H1 (cell line): ENCODE results near the gene ACTN4. TPM values are rescaled to one million over a fixed set of nuclear protein-coding genes. Genes with fewer than 3 reads are reported as not detected.

Experiments used
- CTCF ChIA-PET: fragments of 300-600 bp; sonication (Branson Sonifier 250); formaldehyde crosslinking; loops from one replicate; lab custom pipeline; 2021; ENCODE audit not compliant: partially characterized antibody; lab: Charles Lee
- POLR2A ChIA-PET: fragments of 300-600 bp; sonication (Branson Sonifier 250); formaldehyde crosslinking; loops from one replicate; lab custom pipeline; 2021; ENCODE audit warnings: inconsistent platforms; ENCODE audit not compliant: partially characterized antibody; lab: Charles Lee
- DNase-seq, 2 experiments: peaks; one replicate each; pipeline versions ENCODE4 v3.0.0 to v3.0.0-alpha.2; 2010 to 2022; ENCODE audit warnings: low spot score in 2 of 2, low read depth in 1 of 2, mixed read lengths in 1 of 2
- FAIRE-seq: peaks from 2 replicates; lab custom pipeline; 2011; peaks lifted over from hg19 to GRCh38; lab: Jason Lieb, UNC
- H2AFZ ChIP-seq: 2 replicates; pipeline ENCODE4 v1.8.1; 2012; ENCODE audit warnings: low read length, inconsistent platforms
- H2AK5ac ChIP-seq: 2 replicates; pipeline ENCODE4 v1.6.1; 2013; ENCODE audit warnings: low read depth, low read length
- H2BK120ac ChIP-seq: replicated peaks from 2 replicates; pipeline ENCODE3; 2013; ENCODE audit warnings: low read depth, low read length, inconsistent platforms
- H2BK12ac ChIP-seq: 2 replicates; pipeline ENCODE4 v1.6.1; 2013; ENCODE audit warnings: low read depth, low read length
- H2BK15ac ChIP-seq: 2 replicates; pipeline ENCODE4 v1.6.1; 2013; ENCODE audit warnings: low read length
- H2BK20ac ChIP-seq: 2 replicates; pipeline ENCODE4 v1.6.1; 2013; ENCODE audit warnings: low read length
- H2BK5ac ChIP-seq: 2 replicates; pipeline ENCODE4 v1.6.1; 2013; ENCODE audit warnings: low read depth, low read length
- H3K14ac ChIP-seq: 2 replicates; pipeline ENCODE4 v1.6.1; 2013; ENCODE audit warnings: inconsistent platforms; ENCODE audit not compliant: insufficient read length
- H3K18ac ChIP-seq: 2 replicates; pipeline ENCODE4 v1.6.1; 2013; ENCODE audit warnings: low read length; ENCODE audit errors: extremely low read depth
- H3K23ac ChIP-seq: 2 replicates; pipeline ENCODE4 v1.6.1; 2013; ENCODE audit warnings: inconsistent platforms; ENCODE audit not compliant: insufficient read length
- H3K23me2 ChIP-seq: 2 replicates; pipeline ENCODE4 v1.6.1; 2013; ENCODE audit warnings: low read depth, low read length
- H3K27ac ChIP-seq: 2 replicates; pipeline ENCODE4 v1.6.1; 2011; ENCODE audit warnings: low read depth, low read length, inconsistent platforms
- H3K27me3 ChIP-seq, 4 experiments: replicated peaks in 1 of 4; 1 replicate in 1 of 4; 2 replicates in 3 of 4; pipeline versions ENCODE4 v1.6.1 to v1.8.1; 2011 to 2013; ENCODE audit warnings: low read length in 3 of 4, mild to moderate bottlenecking in 3 of 4, inconsistent platforms in 2 of 4, mixed read lengths in 2 of 4, moderate library complexity in 1 of 4; ENCODE audit not compliant: control insufficient read depth in 3 of 4, insufficient read depth in 3 of 4; ENCODE audit errors: extremely low read depth in 1 of 4
- H3K36me3 ChIP-seq, 4 experiments: 2 replicates each; pipeline versions ENCODE4 v1.6.1 to v1.8.1; 2011 to 2013; ENCODE audit warnings: mild to moderate bottlenecking in 4 of 4, low read length in 3 of 4, moderate library complexity in 2 of 4, control low read depth in 1 of 4, inconsistent platforms in 1 of 4; ENCODE audit not compliant: insufficient read depth in 4 of 4, control insufficient read depth in 2 of 4
- H3K4ac ChIP-seq: replicated peaks from 2 replicates; pipeline ENCODE3; 2013; ENCODE audit warnings: low read length, low read depth, mixed read lengths, inconsistent platforms; ENCODE audit not compliant: insufficient read length
- H3K4me1 ChIP-seq, 4 experiments: replicated peaks in 1 of 4; 1 replicate in 1 of 4; 2 replicates in 3 of 4; pipeline versions ENCODE4 v1.6.1 to v1.8.1; 2011 to 2013; ENCODE audit warnings: low read length in 3 of 4, inconsistent platforms in 2 of 4, mixed read lengths in 1 of 4; ENCODE audit not compliant: insufficient read depth in 4 of 4, control insufficient read depth in 3 of 4
- H3K4me2 ChIP-seq, 2 experiments: 2 replicates each; pipeline versions ENCODE4 v1.6.1 to v1.8.1; 2011 to 2013; ENCODE audit warnings: low read depth in 2 of 2, low read length in 2 of 2, control low read depth in 1 of 2, inconsistent platforms in 1 of 2, mild to moderate bottlenecking in 1 of 2; ENCODE audit not compliant: insufficient read depth in 1 of 2
- H3K4me3 ChIP-seq, 4 experiments: fragments of 200-600, 300-600 bp in 1 of 4; sonication (generic), shearing (Covaris generic), sonication (Bioruptor Twin) in 1 of 4; 2 replicates each; pipeline versions ENCODE4 v1.5.1 to v1.8.1; 2011 to 2016; ENCODE audit warnings: low read length in 4 of 4, low read depth in 3 of 4, control low read depth in 2 of 4, inconsistent platforms in 2 of 4, mild to moderate bottlenecking in 2 of 4, mixed read lengths in 1 of 4, moderate library complexity in 1 of 4; ENCODE audit not compliant: insufficient read depth in 2 of 4; ENCODE audit errors: extremely low read depth in 1 of 4
- H3K56ac ChIP-seq: replicated peaks from 2 replicates; pipeline ENCODE3; 2013; ENCODE audit warnings: low read depth, mild to moderate bottlenecking, mixed read lengths, low read length, inconsistent platforms; ENCODE audit not compliant: insufficient read length
- H3K79me1 ChIP-seq: 2 replicates; pipeline ENCODE4 v1.6.1; 2013; ENCODE audit warnings: low read depth, low read length, control low read depth
- H3K79me2 ChIP-seq, 2 experiments: 2 replicates each; pipeline versions ENCODE4 v1.6.1 to v1.8.1; 2012 to 2013; ENCODE audit warnings: low read length in 2 of 2, mild to moderate bottlenecking in 2 of 2, inconsistent platforms in 1 of 2; ENCODE audit not compliant: insufficient read depth in 2 of 2, control insufficient read depth in 1 of 2
- H3K9ac ChIP-seq, 4 experiments: replicated peaks in 1 of 4; 1 replicate in 1 of 4; 2 replicates in 3 of 4; pipeline versions ENCODE4 v1.6.1 to v1.8.1; 2011 to 2013; ENCODE audit warnings: low read depth in 3 of 4, low read length in 3 of 4, control low read depth in 2 of 4, mild to moderate bottlenecking in 2 of 4, moderate library complexity in 2 of 4, inconsistent platforms in 1 of 4; ENCODE audit errors: extremely low read depth in 1 of 4
- H3K9me3 ChIP-seq, 2 experiments: 2 replicates each; pipeline versions ENCODE4 v1.6.1 to v1.8.1; 2012 to 2013; ENCODE audit warnings: mild to moderate bottlenecking in 2 of 2, moderate library complexity in 2 of 2, control low read depth in 1 of 2, inconsistent platforms in 1 of 2, low read depth in 1 of 2, low read length in 1 of 2, mixed read lengths in 1 of 2; ENCODE audit not compliant: insufficient read depth in 2 of 2
- H4K20me1 ChIP-seq, 2 experiments: replicated peaks in 1 of 2; 2 replicates each; pipeline versions ENCODE3 to v1.8.1; 2011 to 2013; ENCODE audit warnings: inconsistent platforms in 2 of 2, low read length in 2 of 2, mild to moderate bottlenecking in 1 of 2; ENCODE audit not compliant: insufficient read depth in 2 of 2, control insufficient read depth in 1 of 2
- H4K5ac ChIP-seq: 2 replicates; pipeline ENCODE4 v1.6.1; 2013; ENCODE audit warnings: low read length, low read depth, mixed read lengths, inconsistent platforms; ENCODE audit not compliant: insufficient read length
- H4K8ac ChIP-seq: 2 replicates; pipeline ENCODE4 v1.8.0; 2013; ENCODE audit warnings: mild to moderate bottlenecking, moderate library complexity, low read length, inconsistent platforms; ENCODE audit not compliant: insufficient read depth; ENCODE audit errors: extremely low read depth
- H4K91ac ChIP-seq: replicated peaks from 2 replicates; pipeline ENCODE3; 2013; ENCODE audit warnings: low read length, mixed read lengths, inconsistent platforms; ENCODE audit not compliant: insufficient read length
- CBX5 ChIP-seq: fragments of 300-800, 300-1000 bp; sonication (generic); IDR thresholded peaks from 2 replicates; pipeline ENCODE4 v1.7.1; 2016; ENCODE audit warnings: antibody characterized with exemption, low read length, low read depth
- CEBPB ChIP-seq: IDR thresholded peaks from 2 replicates; pipeline ENCODE4 v1.6.1; 2012; ENCODE audit warnings: low read depth, low read length
- CHD2 ChIP-seq: IDR thresholded peaks from 2 replicates; pipeline ENCODE4 v1.6.1; 2012; ENCODE audit warnings: low read length, improper control_type of control experiment
- FOSL1 ChIP-seq: IDR thresholded peaks from 2 replicates; pipeline ENCODE4 v1.6.1; 2011; ENCODE audit warnings: mild to moderate bottlenecking, low read depth, low read length, moderate library complexity; ENCODE audit not compliant: insufficient read depth
- GABPA ChIP-seq: IDR thresholded peaks from 2 replicates; pipeline ENCODE4 v1.6.1; 2011; ENCODE audit warnings: mild to moderate bottlenecking, low read length, moderate library complexity, borderline replicate concordance; ENCODE audit not compliant: insufficient read depth
- JUND ChIP-seq: IDR thresholded peaks from 2 replicates; pipeline ENCODE4 v1.6.1; 2011; ENCODE audit warnings: mild to moderate bottlenecking, improper control_type of control experiment, low read length
- MAFK ChIP-seq: IDR thresholded peaks from 2 replicates; pipeline ENCODE4 v1.6.1; 2012; ENCODE audit warnings: low read depth, mild to moderate bottlenecking, improper control_type of control experiment, low read length
- POLR2AphosphoS5 ChIP-seq: IDR thresholded peaks from 2 replicates; pipeline ENCODE4 v1.6.1; 2011; ENCODE audit warnings: low read depth, low read length
- POU5F1 ChIP-seq: IDR thresholded peaks from 2 replicates; pipeline ENCODE4 v1.6.1; 2011; ENCODE audit warnings: low read depth, mild to moderate bottlenecking, low read length, moderate library complexity
- RNF2 ChIP-seq: fragments of 200-900, 300-1000 bp; sonication (generic); IDR thresholded peaks from 2 replicates; pipeline ENCODE4 v1.7.1; 2016; ENCODE audit warnings: borderline replicate concordance, low read depth, mild to moderate bottlenecking, antibody characterized with exemption, low read length; ENCODE audit not compliant: poor library complexity, severe bottlenecking; ENCODE audit errors: missing control alignments
- SIX5 ChIP-seq: IDR thresholded peaks from 2 replicates; pipeline ENCODE4 v1.6.1; 2011; ENCODE audit warnings: mild to moderate bottlenecking, low read depth, low read length
- SP4 ChIP-seq: IDR thresholded peaks from 2 replicates; pipeline ENCODE4 v1.6.1; 2012; ENCODE audit warnings: low read length, inconsistent platforms
- USF2 ChIP-seq: IDR thresholded peaks from 2 replicates; pipeline ENCODE4 v1.6.1; 2011; ENCODE audit warnings: low read length, improper control_type of control experiment
- WGBS, 2 experiments: shearing (Covaris generic) in 1 of 2; methylation state at CpG; one replicate each; pipeline versions ENCODE4 v1.1.6 to v1.1.7; 2013 to 2015; ENCODE audit warnings: low lambda C conversion rate in 2 of 2, mixed read lengths in 2 of 2, inconsistent platforms in 1 of 2, low coverage in 1 of 2, missing lambda C conversion rate in 1 of 2; ENCODE audit not compliant: insufficient replicate concordance in 2 of 2, insufficient coverage in 1 of 2, insufficient read length in 1 of 2; ENCODE audit errors: extremely low coverage in 1 of 2, missing lambda C conversion rate in 1 of 2; 5-methylcytosine and 5-hydroxymethylcytosine counted together
- polyA plus RNA-seq, 7 experiments: library from polyadenylated mRNA; depleted of rRNA in 3 of 7; stranded (reverse) in 5 of 7; unstranded in 2 of 7; fragments of >200 nt in 5 of 7; fragments of 200-250 nt in 2 of 7; gene quantifications; 1 replicate in 5 of 7; 2 replicates in 1 of 7; 4 replicates in 1 of 7; pipeline versions ENCODE4 v1.2.1 to v1.2.3, GENCODE V29; 2011 to 2013; ENCODE audit warnings: missing spikeins in 2 of 7, mixed read lengths in 2 of 7
- total RNA-seq: library from RNA; stranded (reverse); fragmentation: NEBNext Ultra II Directional; extraction: Animal tissue kit (Norgen Biotek cat#: 25700); gene quantifications from 2 replicates; pipeline ENCODE4 v1.2.1, GENCODE V29; 2021

Gene ACTN4
- total and polyA plus RNA-seq, 2 of the 8 experiments (the other 6 are each of a cell fraction or from before 2014, with no cell fraction given) = 211 to 520 TPM

GRCh38 chr19:38740257-38740592, 92.8 kb downstream of the ACTN4 start:
- Histone ChIP-seq H4K20me1 (no peaks in the 10 kb centered on the region), H3K79me1 (no peaks in the 10 kb centered on the region), H3K4ac (no peak overlapping the region), H2BK20ac (no peak overlapping the region), H3K14ac (no peak overlapping the region), H3K4me3 (no peak overlapping the region), H3K4me1 (peaks cover 0 to 5% (median 1%) of the 10 kb centered on the region in 4 experiments; a peak in 5 of 7 replicates), H2AFZ (no peak overlapping the region), H4K8ac (no peak overlapping the region), H3K4me2 (no peak overlapping the region), H3K27me3 (peaks cover 4 to 16% (median 13%) of the 10 kb centered on the region in 4 experiments), H3K79me2 (no peaks in the 10 kb centered on the region), H3K9ac (no peak overlapping the region), H3K27ac (no peak overlapping the region), H2AK5ac (no peak overlapping the region), H2BK5ac (no peak overlapping the region), H3K23ac (no peak overlapping the region), H3K23me2 (peaks cover 10% of the 10 kb centered on the region; the same call in 1 of the 2 replicates), H3K36me3 (no peaks in the 10 kb centered on the region)
- 89% methylated on average over 9 of the region's 9 CpGs; no CpG with 5 or more reads in 1 of the 2 experiments for WGBS, 2 experiments
- ChIA-PET POLR2A (interaction anchor here (2.4 kb wide), 1 partner anchor 108 kb away, joined by 6 read pairs; no protein-coding TSS in a partner anchor), CTCF (interaction anchor here (0.7 to 3.4 kb wide), 3 partner anchors 29 to 578 kb away, joined by 3 to 14 read pairs (median 4); no protein-coding TSS in a partner anchor)
- DNase-seq = no peak
- no peak for TF ChIP-seq MAFK
- no peak for TF ChIP-seq RNF2
- no peak for TF ChIP-seq CHD2
- no peak for TF ChIP-seq POU5F1
- TF ChIP-seq CEBPB = no peak
- no peak for TF ChIP-seq CBX5
- no peak for TF ChIP-seq JUND
- TF ChIP-seq SP4 = no peak
- TF ChIP-seq FOSL1 = no peak
- no peak for TF ChIP-seq SIX5
- TF ChIP-seq POLR2AphosphoS5 = no peak
- TF ChIP-seq USF2 = no peak
- no peak for TF ChIP-seq GABPA
- TF ChIP-seq, all 59 proteins: peak for 0
- no peak overlapping the region for H3K56ac ChIP-seq
- H4K91ac ChIP-seq = no peak overlapping the region
- no peak for FAIRE-seq
- no peak overlapping the region for H2BK120ac ChIP-seq
- no peak overlapping the region for H2BK15ac ChIP-seq
- peaks cover 0 to 3% of the 10 kb centered on the region in 2 experiments; a peak in 1 of 4 replicates for H3K9me3 ChIP-seq
- H3K18ac ChIP-seq = no peak overlapping the region
- no peak overlapping the region for H2BK12ac ChIP-seq
- no peak overlapping the region for H4K5ac ChIP-seq
